NCI-H748 (cell line): ENCODE measurements around the gene UTP14C.
"Not testable (repeated sequence)": the region's sequence is repeated elsewhere in the genome, so short reads cannot be mapped to it uniquely, and the experiment has no call there.

ENCODE experiments used
- DNase-seq: peaks from one replicate; lab custom pipeline; 2025; ENCODE audit not compliant: unreplicated experiment; lab: John Stamatoyannopoulos, UW

Gene UTP14C

GRCh38 chr13:52003541-52003940 is 20.9 kb upstream of the UTP14C start:
- no peak for DNase-seq

- DNase-seq = no peak
These were observed 19.9 kb upstream of the UTP14C start for GRCh38 chr13:52004511-52005170.

- no peak for DNase-seq
These were observed 18.5 kb upstream of the UTP14C start for GRCh38 chr13:52005841-52006522.

GRCh38 chr13:52006523-52007245 is 17.8 kb upstream of the UTP14C start:
- no peak for DNase-seq

- DNase-seq = no peak
These were observed 14.5 kb upstream of the UTP14C start for GRCh38 chr13:52009946-52010345.

- peak; percentile 69 for DNase-seq
These were observed 13.4 kb upstream of the UTP14C start, which contains the start of gene ATP7B for GRCh38 chr13:52010890-52011631. TSS of gene ATP7B (minus strand) at chr13:52011450. CDS start at chr13:52011337, 113 bp downstream.

GRCh38 chr13:52011632-52012511 is 12.6 kb upstream of the UTP14C start, which contains the start of gene ALG11:
TSS of gene ALG11 (plus strand) at chr13:52012398. CDS start at chr13:52012419, 21 bp downstream.
- DNase-seq = peak; percentile 98

GRCh38 chr13:52012512-52012836 is 12.0 kb upstream of the UTP14C start:
- DNase-seq = no peak

GRCh38 chr13:52016296-52016695 is 8.2 kb upstream of the UTP14C start:
- no peak for DNase-seq

GRCh38 chr13:52020191-52020590 is 4.3 kb upstream of the UTP14C start:
- no peak for DNase-seq

GRCh38 chr13:52022356-52022755 is 2.1 kb upstream of the UTP14C start:
- DNase-seq = no peak

GRCh38 chr13:52025475-52026245 is 1.2 kb downstream of the UTP14C start:
- no peak for DNase-seq

GRCh38 chr13:52026246-52026626 is 1.7 kb downstream of the UTP14C start:
- no peak for DNase-seq

GRCh38 chr13:52027832-52028231 is 3.3 kb downstream of the UTP14C start:
- DNase-seq = no peak

GRCh38 chr13:52029569-52029968 is 5.1 kb downstream of the UTP14C start:
- peak; percentile 17 for DNase-seq

GRCh38 chr13:52030401-52030800 is 5.9 kb downstream of the UTP14C start:
- DNase-seq = not testable (repeated sequence)

- DNase-seq = no peak
These were observed 8.5 kb downstream of the UTP14C start for GRCh38 chr13:52033039-52033438.

- peak; percentile 86 for DNase-seq
These were observed 10.2 kb downstream of the UTP14C start for GRCh38 chr13:52034616-52035226.

- peak; percentile 33 for DNase-seq
These were observed 11.5 kb downstream of the UTP14C start for GRCh38 chr13:52036037-52036436.
